DMS79 treated with DMSO at 0.1 percent for 48 hours (cell line): ENCODE measurements around the gene MAST4.

Source experiments
- DNase-seq: peaks from one replicate; lab custom pipeline; 2025; lab: John Stamatoyannopoulos, UW

MAST4 gene

GRCh38 chr5:66908230-66908629, 312.0 kb downstream of the MAST4 start:
- no peak for DNase-seq

GRCh38 chr5:66909364-66909763, 313.2 kb downstream of the MAST4 start:
- no peak for DNase-seq

GRCh38 chr5:66912787-66913186, 316.6 kb downstream of the MAST4 start:
- DNase-seq, result no peak

GRCh38 chr5:66915531-66915930, 319.3 kb downstream of the MAST4 start:
- no peak for DNase-seq

GRCh38 chr5:66922881-66923280, 326.7 kb downstream of the MAST4 start:
- no peak for DNase-seq

- no peak for DNase-seq
These were observed 327.3 kb downstream of the MAST4 start for GRCh38 chr5:66923457-66923856.

- no peak for DNase-seq
These were observed 327.7 kb downstream of the MAST4 start for GRCh38 chr5:66923922-66924321.

- no peak for DNase-seq
These were observed 330.9 kb downstream of the MAST4 start for GRCh38 chr5:66927140-66927539.

- no peak for DNase-seq
These were observed 333.1 kb downstream of the MAST4 start for GRCh38 chr5:66929281-66929680.

GRCh38 chr5:66929995-66930394, 333.8 kb downstream of the MAST4 start:
- no peak for DNase-seq

- no peak for DNase-seq
These were observed 335.5 kb downstream of the MAST4 start for GRCh38 chr5:66931651-66932050.

- no peak for DNase-seq
These were observed 336.3 kb downstream of the MAST4 start for GRCh38 chr5:66932457-66932856.

GRCh38 chr5:66933066-66933465, 336.9 kb downstream of the MAST4 start:
- DNase-seq, result no peak

GRCh38 chr5:66939094-66939493, 342.9 kb downstream of the MAST4 start:
- DNase-seq, result no peak

GRCh38 chr5:66945389-66946349, 349.5 kb downstream of the MAST4 start:
- DNase-seq, result no peak

- no peak for DNase-seq
These were observed 351.3 kb downstream of the MAST4 start for GRCh38 chr5:66947458-66947857.

- no peak for DNase-seq
These were observed 352.9 kb downstream of the MAST4 start for GRCh38 chr5:66949066-66949465.

GRCh38 chr5:66952153-66952552, 356.0 kb downstream of the MAST4 start:
- DNase-seq, result no peak

- DNase-seq, result no peak
These were observed 360.2 kb downstream of the MAST4 start for GRCh38 chr5:66956439-66956838.

GRCh38 chr5:66958201-66958979, 362.2 kb downstream of the MAST4 start:
- DNase-seq, result no peak

- no peak for DNase-seq
These were observed 362.9 kb downstream of the MAST4 start for GRCh38 chr5:66958980-66959641.

- DNase-seq, result no peak
These were observed 363.5 kb downstream of the MAST4 start for GRCh38 chr5:66959653-66960052.
